GM08714 (cell line): Measurements from ENCODE around the gene ME1.
A peak's percentile ranks its signal among the peaks of the same experiment; 100 is the strongest.
"Not testable (repeated sequence)": the region's sequence is repeated elsewhere in the genome, so short reads cannot be mapped to it uniquely, and the experiment has no call there.

Experiments used
- H3K4me3 ChIP-seq: fragments of 200-500 bp; sonication (Bioruptor generic); 2 replicates; pipeline ENCODE4 v1.5.1; 2014; ENCODE audit warnings: mild to moderate bottlenecking, low read length, inconsistent platforms
- ZNF274 ChIP-seq: IDR thresholded peaks from 2 replicates; pipeline ENCODE4 v1.6.1; 2012; ENCODE audit warnings: mild to moderate bottlenecking, low read depth, low read length

The ME1 gene

GRCh38 chr6:83430611-83431544, at the start of gene ME1:
Gene ME1, minus strand, starts transcription at chr6:83431051. Its CDS starts 97 bp downstream, at chr6:83430954.
- TF ChIP-seq ZNF274: no peak
- peak within 1 kb of the TSS; percentile 71 for H3K4me3 ChIP-seq

- no peak for TF ChIP-seq ZNF274
Measured at GRCh38 chr6:83480470-83480869, 49.6 kb upstream of the ME1 start.

GRCh38 chr6:83479389-83479788, 48.5 kb upstream of the ME1 start:
- no peak overlapping the region for H3K4me3 ChIP-seq
- TF ChIP-seq ZNF274: no peak

More at GRCh38 chr6:83480470-83480869, 49.6 kb upstream of the ME1 start:
- H3K4me3 ChIP-seq: no peak overlapping the region

GRCh38 chr6:83476971-83477370, 46.1 kb upstream of the ME1 start:
- no peak overlapping the region for H3K4me3 ChIP-seq

DNA sequence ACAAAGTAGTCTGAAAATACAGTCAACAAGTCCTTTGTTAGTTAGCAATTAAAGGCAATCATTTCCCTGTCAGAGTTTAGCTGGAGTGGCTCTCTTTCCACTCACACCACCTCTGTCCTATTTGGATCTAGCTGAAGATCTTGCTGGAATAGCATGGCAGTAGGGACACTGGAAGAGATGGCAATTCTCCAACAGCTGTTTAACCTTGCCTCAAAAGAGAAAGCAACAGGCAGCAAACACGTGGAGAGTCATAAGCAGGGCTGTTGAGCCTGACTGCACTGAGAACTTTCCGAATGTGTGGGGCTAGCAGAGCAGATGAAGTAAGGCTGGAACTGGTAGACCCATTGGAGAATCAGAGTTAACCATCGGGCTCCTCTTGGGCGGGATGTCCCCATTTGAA, 43.5 kb upstream of the ME1 start:
- no peak overlapping the region for H3K4me3 ChIP-seq
- no peak for TF ChIP-seq ZNF274

More at GRCh38 chr6:83476971-83477370, 46.1 kb upstream of the ME1 start:
- TF ChIP-seq ZNF274: no peak

DNA sequence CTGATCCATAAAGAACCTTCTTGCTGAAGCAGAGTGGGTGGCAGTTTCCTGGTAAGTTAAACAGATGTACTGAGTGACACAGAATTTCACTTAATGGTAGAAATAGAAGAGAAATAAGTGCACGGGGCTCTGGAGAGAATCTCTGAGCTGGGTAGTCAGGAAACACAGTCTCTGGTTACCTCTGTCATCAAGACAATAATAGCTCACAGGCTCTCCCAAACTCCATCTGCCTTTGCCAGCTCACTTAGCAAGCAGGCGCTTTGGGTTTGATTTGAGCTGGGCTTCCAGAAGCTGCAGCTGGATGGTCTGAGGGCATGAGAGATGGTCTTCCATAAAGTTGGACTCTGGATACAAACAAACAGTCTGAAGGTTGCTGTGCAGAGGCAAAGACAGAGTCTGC, 41.9 kb upstream of the ME1 start:
- no peak overlapping the region for H3K4me3 ChIP-seq
- no peak for TF ChIP-seq ZNF274

DNA sequence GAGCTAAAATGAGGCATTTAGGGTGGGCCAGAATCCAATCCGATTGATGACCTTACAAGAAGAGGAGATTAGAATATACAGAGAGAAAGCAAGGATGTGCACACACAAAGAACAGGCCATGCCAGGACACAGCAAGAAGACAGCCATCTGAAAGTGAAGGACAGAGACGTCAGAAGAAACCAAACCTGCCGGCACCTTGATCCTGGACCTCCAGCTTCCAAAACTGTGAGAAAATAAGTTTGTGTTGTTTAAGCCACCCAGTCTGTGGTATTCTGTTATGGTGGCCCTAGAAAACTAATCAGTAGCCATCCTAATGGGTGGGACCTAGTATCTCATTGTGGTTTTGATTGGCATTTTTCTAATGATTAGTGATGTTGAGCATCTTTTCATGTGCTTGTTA, 39.7 kb upstream of the ME1 start:
- TF ChIP-seq ZNF274: no peak
- H3K4me3 ChIP-seq: no peak overlapping the region

DNA sequence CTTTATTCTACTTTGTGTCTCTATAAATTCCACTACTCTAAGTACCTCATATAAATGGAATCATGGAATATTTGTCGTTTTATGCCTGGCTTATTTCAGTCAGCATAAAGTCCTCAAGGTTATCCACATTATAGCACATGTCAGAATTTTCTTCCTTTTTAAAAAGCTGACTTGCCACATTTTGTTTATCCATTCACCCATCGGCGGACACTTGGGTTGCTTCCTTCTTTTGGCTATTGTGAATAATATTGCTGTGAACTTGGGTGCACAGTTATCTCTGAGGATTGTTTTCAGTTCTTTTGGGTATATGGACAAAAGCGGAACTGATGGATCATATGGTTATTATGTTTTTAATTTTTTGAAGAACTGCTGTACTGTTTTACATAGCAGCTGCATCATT, 39.1 kb upstream of the ME1 start:
- no peak overlapping the region for H3K4me3 ChIP-seq
- TF ChIP-seq ZNF274: no peak

GRCh38 chr6:83467620-83468036, 36.8 kb upstream of the ME1 start:
- no peak overlapping the region for H3K4me3 ChIP-seq
- TF ChIP-seq ZNF274: no peak

DNA sequence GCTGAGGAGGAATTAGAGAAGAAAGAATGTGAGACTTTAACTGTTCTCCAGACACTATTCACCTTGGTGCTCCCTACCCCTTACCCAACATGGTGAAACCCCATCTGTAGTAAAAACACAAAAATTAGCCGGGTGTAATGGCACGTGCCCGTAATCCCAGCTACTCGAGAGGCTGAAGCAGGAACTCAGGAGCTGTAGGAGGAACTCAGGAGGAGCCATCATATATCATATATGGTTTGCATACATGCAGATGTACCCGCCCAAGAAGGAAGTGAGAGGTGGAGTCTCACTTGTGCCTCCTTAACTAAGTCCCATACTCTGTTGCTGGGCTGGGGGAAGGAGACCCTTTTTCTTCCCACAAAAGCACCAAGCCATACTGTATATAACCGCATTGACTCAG, 35.5 kb upstream of the ME1 start:
- TF ChIP-seq ZNF274: no peak

DNA sequence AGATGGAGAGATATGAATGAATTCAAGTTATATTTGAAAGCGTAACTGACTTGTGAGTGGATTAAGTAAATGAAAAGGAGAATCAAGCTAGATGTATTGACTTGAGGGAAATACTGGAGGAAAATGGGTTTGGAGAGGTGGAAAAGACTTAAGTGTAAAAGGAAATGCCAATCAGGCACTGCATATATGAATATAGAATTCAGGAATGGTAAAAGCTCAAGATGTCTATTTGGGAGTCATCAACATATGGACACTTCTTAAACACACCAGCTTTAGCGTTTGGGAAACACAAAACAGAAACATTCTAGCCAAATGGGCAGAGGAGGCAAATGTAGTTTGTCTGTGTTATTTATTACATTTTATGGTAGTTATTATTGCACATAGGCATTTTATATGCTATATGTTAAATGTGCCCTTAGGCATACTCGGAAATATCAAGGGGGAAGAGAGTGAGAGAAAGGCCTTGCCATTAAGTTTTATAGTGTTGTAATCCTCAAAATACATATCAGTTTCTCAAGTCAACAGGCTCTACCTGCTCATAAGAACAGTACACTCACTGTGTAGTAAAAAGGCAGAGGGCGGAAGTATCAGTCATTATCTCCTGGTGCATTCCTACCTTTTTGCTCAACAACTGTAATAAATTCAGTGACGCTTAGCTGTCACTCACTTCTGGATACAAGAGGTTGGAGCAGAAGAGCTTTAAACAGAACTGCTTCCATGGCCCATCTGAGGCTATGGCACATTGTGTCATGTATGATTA, 33.7 kb upstream of the ME1 start:
- no peak overlapping the region for H3K4me3 ChIP-seq
- TF ChIP-seq ZNF274: no peak

More for the DNA sequence above, 35.5 kb upstream of the ME1 start:
- H3K4me3 ChIP-seq: no peak overlapping the region

DNA sequence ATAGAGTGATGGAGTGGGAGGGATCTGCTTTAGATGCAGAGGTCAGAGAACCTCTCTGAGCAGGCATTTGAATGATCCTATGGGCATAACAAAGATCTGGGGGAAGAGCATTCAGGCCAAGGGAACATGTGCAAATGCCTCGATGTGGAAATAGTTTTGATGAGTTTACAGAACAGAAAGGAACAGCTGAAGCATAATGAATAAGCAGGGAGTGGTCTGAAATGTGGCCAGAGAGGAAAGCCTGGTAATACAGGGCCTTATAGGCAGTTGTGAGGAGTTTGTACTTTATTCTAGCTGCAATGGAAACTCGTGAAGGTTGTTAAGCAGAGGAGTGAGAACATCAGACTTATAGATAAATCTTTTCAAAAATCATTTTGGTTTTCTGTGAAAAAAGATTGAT, 33.0 kb upstream of the ME1 start:
- H3K4me3 ChIP-seq: no peak overlapping the region
- TF ChIP-seq ZNF274: no peak

DNA sequence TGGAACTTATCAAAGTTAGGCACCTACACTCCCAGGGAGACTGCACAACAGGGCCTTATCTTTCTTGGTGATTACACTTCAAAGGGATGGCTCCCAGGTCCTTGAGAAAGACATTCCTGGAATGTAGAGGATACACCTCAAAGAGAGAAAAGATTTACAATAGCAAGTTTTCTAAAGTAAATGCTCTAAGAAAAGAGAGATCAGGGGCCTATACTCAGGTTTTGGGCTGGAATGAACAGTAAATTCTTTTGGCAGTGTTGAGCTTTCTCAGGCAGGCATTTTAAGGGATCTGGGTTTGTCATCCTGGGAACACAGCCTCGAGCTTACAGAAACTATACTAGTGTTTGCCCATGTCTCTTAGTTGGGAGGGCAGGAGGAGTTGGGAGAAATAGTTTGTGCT, 31.7 kb upstream of the ME1 start:
- TF ChIP-seq ZNF274: no peak
- no peak overlapping the region for H3K4me3 ChIP-seq

- no peak for TF ChIP-seq ZNF274
- no peak overlapping the region for H3K4me3 ChIP-seq
Measured at GRCh38 chr6:83461438-83461837, 30.6 kb upstream of the ME1 start.

- no peak overlapping the region for H3K4me3 ChIP-seq
- no peak for TF ChIP-seq ZNF274
Measured at GRCh38 chr6:83459663-83460062, 28.8 kb upstream of the ME1 start.

DNA sequence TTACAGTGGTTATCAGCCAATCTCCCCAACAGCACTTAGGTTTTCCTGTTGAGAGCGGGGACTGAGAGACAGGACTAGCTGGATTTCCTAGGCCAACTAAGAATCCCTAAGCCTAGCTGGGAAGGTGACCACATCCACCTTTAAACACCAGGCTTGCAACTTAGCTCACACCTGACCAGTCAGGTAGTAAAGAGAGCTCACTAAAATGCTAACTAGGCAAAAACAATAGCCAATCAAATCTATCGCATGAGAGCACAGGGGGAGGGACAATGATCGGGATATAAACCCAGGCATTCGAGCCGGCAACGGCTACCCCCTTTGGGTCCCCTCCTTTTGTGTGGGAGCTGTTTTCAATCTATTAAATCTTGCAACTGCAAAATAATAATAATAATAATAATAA, 19.2 kb upstream of the ME1 start:
- H3K4me3 ChIP-seq: not testable (repeated sequence)

GRCh38 chr6:83444086-83444699, 13.3 kb upstream of the ME1 start:
- not testable (repeated sequence) for H3K4me3 ChIP-seq
